Neural cell (in vitro differentiated cells): Measurements from ENCODE around the gene IQGAP1. TPM values are rescaled to one million over a fixed set of nuclear protein-coding genes. Genes with fewer than 3 reads are reported as not detected.

Experiments used
- H2AFZ ChIP-seq: fragments of 200-600, 300-800 bp; sonication (generic), shearing (Covaris generic); 2 replicates; pipeline ENCODE4 v1.6.0; 2014; ENCODE audit warnings: low read depth, mild to moderate bottlenecking, antibody characterized with exemption, low read length, moderate library complexity
- H3F3A ChIP-seq: fragments of 200-600 bp; shearing (Covaris generic); 2 replicates; pipeline ENCODE4 v1.6.1; 2016; ENCODE audit warnings: mild to moderate bottlenecking, moderate library complexity, mixed read lengths, antibody characterized with exemption, low read length; ENCODE audit not compliant: insufficient read depth, poor library complexity, severe bottlenecking
- H3K27ac ChIP-seq: fragments of 200-600, 300-800 bp; sonication (generic), shearing (Covaris generic); 2 replicates; pipeline ENCODE4 v1.5.1; 2014; ENCODE audit warnings: mild to moderate bottlenecking, low read length, moderate library complexity
- H3K27me3 ChIP-seq: fragments of 300-800, 200-600 bp; sonication (generic), shearing (Covaris generic); 2 replicates; pipeline ENCODE4 v1.6.0; 2014; ENCODE audit warnings: mild to moderate bottlenecking, low read depth, low read length, moderate library complexity; ENCODE audit not compliant: insufficient read depth
- H3K36me3 ChIP-seq: fragments of 300-800, 200-600 bp; sonication (generic), shearing (Covaris generic); 2 replicates; pipeline ENCODE4 v1.5.1; 2014; ENCODE audit warnings: mild to moderate bottlenecking, antibody characterized with exemption, low read length, moderate library complexity; ENCODE audit not compliant: insufficient read depth
- H3K4me2 ChIP-seq: fragments of 300-800, 200-600 bp; sonication (generic), shearing (Covaris generic); 2 replicates; pipeline ENCODE4 v1.6.0; 2014; ENCODE audit warnings: mild to moderate bottlenecking, low read length
- H3K4me3 ChIP-seq: fragments of 300-800, 200-600 bp; sonication (generic), shearing (Covaris generic); 2 replicates; pipeline ENCODE4 v1.5.1; 2014; ENCODE audit warnings: mild to moderate bottlenecking, low read length, moderate library complexity
- H3K79me2 ChIP-seq: fragments of 200-600 bp; shearing (Covaris generic); replicated peaks from 2 replicates; pipeline ENCODE4 v1.6.0; 2014; ENCODE audit warnings: mild to moderate bottlenecking, low read length, moderate library complexity; ENCODE audit not compliant: insufficient read depth
- H3K9ac ChIP-seq: fragments of 300-800, 200-600 bp; sonication (generic), shearing (Covaris generic); 2 replicates; pipeline ENCODE4 v1.6.1; 2016; ENCODE audit warnings: mild to moderate bottlenecking, low read length, mixed read lengths
- H3K9me2 ChIP-seq: fragments of 200-600 bp; shearing (Covaris generic); 2 replicates; pipeline ENCODE4 v1.6.1; 2016; ENCODE audit warnings: mild to moderate bottlenecking, low read length, mixed read lengths; ENCODE audit not compliant: insufficient read depth
- H3K9me3 ChIP-seq: fragments of 200-600, 300-800 bp; sonication (generic), shearing (Covaris generic); 2 replicates; pipeline ENCODE4 v1.6.1; 2016; ENCODE audit warnings: mild to moderate bottlenecking, mixed run types, low read length, moderate library complexity, mixed read lengths
- H4K20me1 ChIP-seq: fragments of 200-600 bp; shearing (Covaris generic); 2 replicates; pipeline ENCODE4 v1.6.1; 2016; ENCODE audit warnings: mild to moderate bottlenecking, mixed run types; ENCODE audit not compliant: insufficient read depth
- CTCF ChIP-seq: fragments of 450-650 bp; IDR thresholded peaks from 2 replicates; pipeline ENCODE4 v1.5.1; 2014; ENCODE audit warnings: antibody characterized with exemption, mild to moderate bottlenecking, moderate library complexity; ENCODE audit not compliant: poor library complexity, severe bottlenecking
- EP300 ChIP-seq: fragments of 450-650 bp; conservative IDR thresholded peaks from 2 replicates; pipeline ENCODE4 v1.6.1; 2014; ENCODE audit warnings: antibody characterized with exemption, mild to moderate bottlenecking, moderate library complexity; ENCODE audit not compliant: poor library complexity, severe bottlenecking
- EZH2 ChIP-seq: fragments of 200-600, 300-800 bp; shearing (Covaris generic), sonication (generic); IDR thresholded peaks from 2 replicates; pipeline ENCODE4 v1.6.1; 2014; ENCODE audit warnings: antibody characterized with exemption, low read length, borderline replicate concordance, mild to moderate bottlenecking; ENCODE audit not compliant: insufficient read depth, poor library complexity, severe bottlenecking
- MXI1 ChIP-seq: fragments of 450-650 bp; conservative IDR thresholded peaks from 2 replicates; pipeline ENCODE4 v1.6.1; 2014; ENCODE audit warnings: antibody characterized with exemption, mild to moderate bottlenecking; ENCODE audit not compliant: poor library complexity, severe bottlenecking
- POLR2AphosphoS5 ChIP-seq: IDR thresholded peaks from 2 replicates; pipeline ENCODE4 v1.6.1; 2012
- RAD21 ChIP-seq: fragments of 450-650 bp; conservative IDR thresholded peaks from 2 replicates; pipeline ENCODE4 v1.6.1; 2014; ENCODE audit warnings: antibody characterized with exemption, mild to moderate bottlenecking, moderate library complexity
- REST ChIP-seq: IDR thresholded peaks from 2 replicates; pipeline ENCODE4 v1.6.1; 2012; ENCODE audit warnings: borderline replicate concordance
- SMC3 ChIP-seq: fragments of 450-650 bp; conservative IDR thresholded peaks from 2 replicates; pipeline ENCODE4 v1.6.1; 2014; ENCODE audit warnings: antibody characterized with exemption, mild to moderate bottlenecking, moderate library complexity; ENCODE audit not compliant: poor library complexity
- TAF1 ChIP-seq: IDR thresholded peaks from 2 replicates; pipeline ENCODE4 v1.6.1; 2012; ENCODE audit warnings: low read depth
- polyA plus RNA-seq: library from polyadenylated mRNA; depleted of rRNA; stranded (reverse); fragments of >200 nt; gene quantifications from 2 replicates; pipeline ENCODE4 v1.2.3, GENCODE V29; 2014

The IQGAP1 gene
- polyA plus RNA-seq, 1 donor from 2014 or later = 16.6 TPM

GRCh38 chr15:90471769-90472168 lies 83.7 kb downstream of the IQGAP1 start:
- no peaks in the 10 kb centered on the region for H3K27me3 ChIP-seq
- H3K9ac ChIP-seq = no peak overlapping the region
- H3K36me3 ChIP-seq = no peaks in the 10 kb centered on the region
- no peak for TF ChIP-seq EP300
- no peak overlapping the region for H3K4me3 ChIP-seq
- no peak overlapping the region for H3K27ac ChIP-seq
- no peaks in the 10 kb centered on the region for H3K9me2 ChIP-seq
- no peaks in the 10 kb centered on the region for H3F3A ChIP-seq
- H2AFZ ChIP-seq = no peak overlapping the region
- no peaks in the 10 kb centered on the region for H3K9me3 ChIP-seq
- H4K20me1 ChIP-seq = no peaks in the 10 kb centered on the region
- no peaks in the 10 kb centered on the region for H3K79me2 ChIP-seq
- H3K4me2 ChIP-seq = no peak overlapping the region

- Histone ChIP-seq H3F3A (no peaks in the 10 kb centered on the region), H3K4me2 (no peak overlapping the region), H3K27ac (no peak overlapping the region), H2AFZ (no peak overlapping the region), H3K36me3 (no peaks in the 10 kb centered on the region), H3K9me2 (no peaks in the 10 kb centered on the region), H3K9ac (no peak overlapping the region), H3K79me2 (no peaks in the 10 kb centered on the region), H3K27me3 (no peaks in the 10 kb centered on the region), H3K9me3 (no peaks in the 10 kb centered on the region), H3K4me3 (no peak overlapping the region), H4K20me1 (no peaks in the 10 kb centered on the region)
- TF ChIP-seq MXI1 (no peak), CTCF (no peak), REST (no peak), RAD21 (no peak), TAF1 (no peak), SMC3 (no peak), EP300 (no peak), EZH2 (no peak), POLR2AphosphoS5 (no peak)
Observed at GRCh38 chr15:90478846-90479481, 90.9 kb downstream of the IQGAP1 start.

GRCh38 chr15:90479656-90480055 lies 91.6 kb downstream of the IQGAP1 start:
- Histone ChIP-seq H4K20me1 (no peaks in the 10 kb centered on the region), H3K36me3 (no peaks in the 10 kb centered on the region), H3F3A (no peaks in the 10 kb centered on the region), H3K4me2 (no peak overlapping the region), H3K4me3 (no peak overlapping the region), H3K9me2 (no peaks in the 10 kb centered on the region), H3K27me3 (no peaks in the 10 kb centered on the region), H3K9ac (no peak overlapping the region), H3K79me2 (no peaks in the 10 kb centered on the region), H3K9me3 (no peaks in the 10 kb centered on the region), H3K27ac (no peak overlapping the region), H2AFZ (no peak overlapping the region)
- TF ChIP-seq SMC3 (no peak), TAF1 (no peak), POLR2AphosphoS5 (no peak), RAD21 (no peak), MXI1 (no peak), EP300 (no peak), REST (no peak), EZH2 (no peak), CTCF (no peak)
